Kidney (tissue), 14 donors: ENCODE results near the gene COL3A1. TPM values are rescaled to one million over a fixed set of nuclear protein-coding genes. Genes with fewer than 3 reads are reported as not detected.

Experiments
- DNase-seq, 5 donors: peaks; one replicate each; pipeline ENCODE4 v3.0.0-alpha.2; 2013 to 2020
- FAIRE-seq: peaks from 2 replicates; lab custom pipeline; 2012; peaks lifted over from hg19 to GRCh38; lab: Jason Lieb, UNC
- H3K27ac ChIP-seq, 2 donors: one replicate each; pipeline ENCODE4 v1.7.0; 2013; ENCODE audit warnings: low read depth in 2 of 2, low read length in 2 of 2, inconsistent platforms in 1 of 2
- H3K27me3 ChIP-seq: one replicate; pipeline ENCODE4 v1.7.1; 2013; ENCODE audit warnings: low read length, inconsistent platforms; ENCODE audit not compliant: control insufficient read depth, insufficient read depth
- H3K36me3 ChIP-seq, 3 donors: one replicate each; pipeline versions ENCODE4 v1.7.0 to v1.7.1; 2013; ENCODE audit warnings: low read length in 3 of 3, control low read depth in 1 of 3, inconsistent platforms in 1 of 3; ENCODE audit not compliant: insufficient read depth in 3 of 3, control insufficient read depth in 2 of 3
- H3K4me1 ChIP-seq, 3 donors: one replicate each; pipeline versions ENCODE4 v1.7.0 to v1.7.1; 2013; ENCODE audit warnings: low read length in 3 of 3, inconsistent platforms in 1 of 3, low read depth in 1 of 3; ENCODE audit not compliant: control insufficient read depth in 2 of 3, insufficient read depth in 2 of 3
- H3K4me3 ChIP-seq, 3 donors: one replicate each; pipeline versions ENCODE4 v1.7.0 to v1.8.1; 2013; ENCODE audit warnings: low read length in 3 of 3, control low read depth in 1 of 3, inconsistent platforms in 1 of 3
- H3K9ac ChIP-seq, 3 donors: one replicate each; pipeline versions ENCODE4 v1.7.0 to v1.7.1; 2013; ENCODE audit warnings: low read length in 3 of 3, control low read depth in 1 of 3, inconsistent platforms in 1 of 3
- H3K9me3 ChIP-seq, 3 donors: one replicate each; pipeline versions ENCODE4 v1.7.0 to v1.7.1; 2013; ENCODE audit warnings: low read length in 3 of 3, control low read depth in 1 of 3, inconsistent platforms in 1 of 3; ENCODE audit not compliant: control insufficient read depth in 2 of 3, insufficient read depth in 1 of 3
- CTCF ChIP-seq: IDR thresholded peaks from 3 replicates; pipeline ENCODE4 v1.5.1; 2012; ENCODE audit warnings: mild to moderate bottlenecking, moderate library complexity, borderline replicate concordance; ENCODE audit not compliant: insufficient read depth; ENCODE audit errors: extremely low read depth
- intact Hi-C: fragments of 100-400 bp; cut with DNase I; formaldehyde crosslinking; loops from one replicate; pipeline ENCODE4 v1.11.1; 2022
- polyA plus RNA-seq: library from polyadenylated mRNA; stranded (reverse); fragments of 350-450 nt; fragmentation: Illumina TruSeq; extraction: RNeasy Lipid Tissue Mini Kit (QIAGEN cat#74804); gene quantifications from one replicate; pipeline ENCODE4 v1.2.3, GENCODE V29; 2014; ENCODE audit warnings: low read depth, low replicate concordance; ENCODE audit not compliant: insufficient read depth
- total RNA-seq: library from RNA; stranded (reverse); fragmentation: NEBNext Ultra II Directional; extraction: Animal tissue kit (Norgen Biotek cat#: 25700); gene quantifications from one replicate; pipeline ENCODE4 v1.2.1, GENCODE V29; 2021
- donor health status: control.
- donor health status: control.
- donor health status: control.
- donor health status: control.
- donor health status: control.
- donor health status: DM: yes; HTN: yes; CAD: no.
- donor health status: Normal renal cell carcinoma (clear cell type).

The COL3A1 gene
- total and polyA plus RNA-seq, 2 donors from 2014 or later: 32.2 to 138 TPM

- H3K4me1 ChIP-seq: peaks cover 0 to 3% (median 0%) of the 10 kb centered on the region in 3 donors
- H3K27me3 ChIP-seq: no peaks in the 10 kb centered on the region
- TF ChIP-seq CTCF: no peak
- intact Hi-C loops: no loop called here
- H3K27ac ChIP-seq: no peak overlapping the region
- DNase-seq (no peak), FAIRE-seq (no peak)
- H3K4me3 ChIP-seq: no peak overlapping the region
- no peaks in the 10 kb centered on the region for H3K36me3 ChIP-seq
- no peaks in the 10 kb centered on the region for H3K9me3 ChIP-seq
- no peak overlapping the region for H3K9ac ChIP-seq
Measured at GRCh38 chr2:189016311-189016861, 42.2 kb downstream of the COL3A1 start.

GRCh38 chr2:189018631-189019030, 44.5 kb downstream of the COL3A1 start:
- no peak for DNase-seq
- Histone ChIP-seq H3K27me3 (no peaks in the 10 kb centered on the region), H3K9ac (no peak overlapping the region), H3K4me1 (peaks cover 0 to 3% (median 0%) of the 10 kb centered on the region in 3 donors), H3K27ac (no peak overlapping the region), H3K4me3 (no peak overlapping the region), H3K9me3 (no peaks in the 10 kb centered on the region), H3K36me3 (no peaks in the 10 kb centered on the region)
- intact Hi-C loops: no loop called here
- no peak for FAIRE-seq
- TF ChIP-seq CTCF: no peak

GRCh38 chr2:189020179-189020578, 46.0 kb downstream of the COL3A1 start:
- Histone ChIP-seq H3K4me1 (peaks cover 0 to 3% (median 0%) of the 10 kb centered on the region in 3 donors), H3K9ac (no peak overlapping the region), H3K36me3 (no peaks in the 10 kb centered on the region), H3K27ac (no peak overlapping the region), H3K9me3 (no peaks in the 10 kb centered on the region), H3K4me3 (no peak overlapping the region), H3K27me3 (no peaks in the 10 kb centered on the region)
- FAIRE-seq: no peak
- intact Hi-C loops: no loop called here
- no peak for TF ChIP-seq CTCF
- no peak for DNase-seq

- FAIRE-seq (no peak), DNase-seq (no peak)
- Histone ChIP-seq H3K9ac (no peak overlapping the region), H3K27me3 (no peaks in the 10 kb centered on the region), H3K9me3 (no peaks in the 10 kb centered on the region), H3K27ac (no peak overlapping the region), H3K4me1 (no peaks in the 10 kb centered on the region), H3K36me3 (no peaks in the 10 kb centered on the region), H3K4me3 (no peak overlapping the region)
- TF ChIP-seq CTCF: no peak
- intact Hi-C loops: no loop called here
Measured at GRCh38 chr2:189022053-189022481, 47.9 kb downstream of the COL3A1 start.
